T-helper 1 cell treated with Interleukin-12 subunit alpha and Interleukin-12 subunit beta and Interleukin-4 antibody, amounts not matched to agents 30 ng/mL and 1 ng/mL, for 36 hours (primary cell): ENCODE data around the gene RNF166. TPM values are rescaled to one million over a fixed set of nuclear protein-coding genes. Genes with fewer than 3 reads are reported as not detected.

ENCODE experiments used
- intact Hi-C: fragments of 100-400 bp; cut with micrococcal nuclease; formaldehyde crosslinking; loops from one replicate; pipeline ENCODE4 v1.15.1; 2024
- total RNA-seq: library from RNA; stranded (reverse); gene quantifications from 2 replicates; pipeline ENCODE4 v1.2.3, GENCODE V29; 2022

RNF166 gene
- total RNA-seq, 1 donor from 2014 or later, result 132 TPM

DNA sequence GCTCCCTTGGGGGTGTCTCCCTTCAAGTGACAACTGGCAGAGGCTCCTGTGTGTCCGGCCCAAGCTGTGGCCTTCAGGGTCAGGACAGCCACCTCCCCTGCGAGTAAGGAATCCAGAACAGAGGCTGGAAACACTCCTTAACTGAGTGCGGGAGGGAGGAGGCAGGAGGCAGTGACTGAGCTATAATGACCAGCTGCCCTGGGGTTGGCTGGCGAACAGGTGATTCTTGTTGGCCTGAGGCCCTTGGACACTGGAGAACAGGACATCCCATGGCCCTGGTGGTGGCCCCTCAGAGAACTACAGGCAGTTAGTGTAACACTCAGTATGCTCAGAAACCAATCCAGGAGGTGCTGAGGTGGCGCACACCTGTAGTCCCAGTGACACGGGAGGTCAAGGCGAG is 10.5 kb downstream of the RNF166 start:
- intact Hi-C loops, result no loop called here

DNA sequence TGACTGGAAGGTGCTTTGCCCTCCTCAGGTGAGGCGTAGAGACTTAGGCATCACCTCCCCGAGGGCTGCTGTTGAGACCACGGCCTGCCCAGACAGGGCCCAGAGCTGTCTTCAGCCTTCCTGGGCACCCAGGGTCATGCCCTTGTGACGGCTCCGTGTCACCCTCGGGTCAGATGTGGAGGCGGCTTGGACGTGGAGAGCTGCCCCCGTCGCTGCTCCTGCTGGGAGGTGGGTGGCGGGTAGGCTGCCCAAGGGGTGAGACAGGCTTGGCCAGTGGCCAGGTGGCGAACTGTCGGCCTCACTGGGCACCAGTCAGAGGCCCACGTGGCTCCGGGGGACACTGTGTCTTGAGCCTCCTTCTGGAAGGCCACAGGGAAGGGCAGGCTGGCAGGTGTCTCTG is 11.0 kb downstream of the RNF166 start:
- intact Hi-C loops, result no loop called here

DNA sequence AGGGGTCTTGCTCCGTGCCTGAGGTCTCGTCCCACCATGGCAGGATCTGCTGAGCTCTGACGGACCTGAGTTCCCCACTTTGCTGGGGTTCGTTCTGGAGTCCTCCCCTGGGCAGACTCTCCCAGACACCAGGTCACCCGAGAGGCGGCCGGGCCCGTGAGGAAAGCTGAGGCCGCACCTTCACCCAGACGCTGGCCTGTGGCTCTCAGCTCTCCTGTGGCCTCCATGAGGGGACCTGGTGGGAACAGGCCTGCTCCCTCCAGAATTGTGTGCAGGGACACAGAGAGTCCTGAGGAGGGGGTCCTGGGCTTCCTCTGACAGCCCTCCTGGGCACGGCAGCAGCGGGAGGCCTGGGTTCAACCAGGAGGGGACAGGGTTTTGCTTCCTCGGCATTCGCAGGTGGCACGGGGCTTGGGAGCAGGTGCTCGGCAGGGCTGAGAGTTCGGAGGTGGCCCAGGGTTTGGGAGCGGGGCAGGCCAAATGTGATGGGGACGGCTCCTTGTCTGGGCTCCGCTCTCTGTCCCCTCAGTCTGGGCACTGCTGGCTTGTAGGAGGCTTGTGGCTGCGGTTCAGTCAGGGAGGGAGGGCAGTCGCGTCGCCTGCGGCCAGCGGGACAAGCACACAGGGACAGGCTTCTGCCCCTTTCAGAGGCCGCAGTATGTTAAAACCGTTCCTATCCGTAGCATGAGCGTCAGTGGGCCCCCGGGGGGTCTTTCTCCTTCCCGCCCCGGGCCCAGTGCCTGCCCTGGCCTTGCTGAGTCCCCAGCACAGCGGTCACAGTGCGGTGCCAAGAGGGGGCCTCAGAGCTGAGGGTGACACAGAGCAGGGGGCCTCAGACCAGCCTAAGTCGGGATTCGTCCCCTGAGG is 11.8 kb downstream of the RNF166 start:
- intact Hi-C loops, result no loop called here

DNA sequence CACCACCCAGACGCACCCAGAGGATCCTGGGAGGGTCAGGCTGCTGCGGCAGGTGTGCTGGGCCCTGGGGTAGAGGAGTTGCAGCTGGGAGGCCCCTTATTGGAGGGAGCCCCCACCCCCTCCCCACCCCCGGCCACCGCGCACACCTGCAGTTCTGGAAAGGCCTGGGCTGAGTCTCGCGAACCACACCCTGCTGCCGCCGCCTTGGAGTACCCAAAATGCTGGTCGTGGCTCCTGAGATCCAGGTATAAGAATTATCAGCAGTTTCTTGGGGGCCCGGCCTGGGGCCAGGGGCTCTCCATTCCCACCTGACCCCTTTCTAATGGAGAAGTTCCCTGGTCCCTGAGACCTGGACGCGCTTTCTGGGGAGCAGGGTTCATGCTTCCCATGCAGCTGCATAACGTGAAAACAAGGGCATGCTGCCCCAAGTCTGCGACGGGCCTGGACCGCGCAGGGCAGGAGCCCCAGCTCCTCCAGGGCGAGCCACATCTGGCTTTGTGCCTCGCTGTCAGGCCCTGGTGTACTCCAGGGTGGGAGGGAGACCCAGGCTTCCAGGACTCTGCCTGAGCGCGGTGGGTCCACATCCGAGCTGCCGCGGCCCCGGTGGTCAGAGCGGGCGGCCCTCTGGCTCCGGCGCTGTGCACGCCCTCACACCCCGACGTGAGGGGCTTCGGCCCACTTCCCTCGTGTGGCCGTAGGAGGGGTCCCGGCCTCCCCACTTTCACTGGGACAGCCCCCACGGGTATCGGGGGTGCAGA is 12.6 kb downstream of the RNF166 start:
- intact Hi-C loops, result no loop called here

DNA sequence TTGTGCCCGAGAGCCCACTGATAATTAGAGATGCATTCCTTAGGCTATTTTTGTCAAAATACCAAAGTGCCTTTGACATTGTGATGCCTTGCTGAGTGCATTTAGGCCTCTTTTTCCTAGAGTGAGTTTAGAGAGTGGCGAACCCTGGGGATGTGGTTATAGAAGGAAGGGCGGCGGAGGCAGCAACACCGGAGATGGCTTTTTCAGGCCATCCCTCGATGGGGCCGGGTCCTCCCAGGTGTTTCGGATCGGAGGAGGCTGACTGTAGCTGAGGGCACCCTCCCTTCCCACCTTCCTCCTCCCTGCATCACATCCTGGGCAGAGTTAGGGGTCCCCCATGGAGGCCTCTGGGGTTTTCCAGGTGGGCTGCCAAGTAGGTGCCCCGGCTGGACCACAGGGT is 13.3 kb downstream of the RNF166 start:
- intact Hi-C loops, result no loop called here

DNA sequence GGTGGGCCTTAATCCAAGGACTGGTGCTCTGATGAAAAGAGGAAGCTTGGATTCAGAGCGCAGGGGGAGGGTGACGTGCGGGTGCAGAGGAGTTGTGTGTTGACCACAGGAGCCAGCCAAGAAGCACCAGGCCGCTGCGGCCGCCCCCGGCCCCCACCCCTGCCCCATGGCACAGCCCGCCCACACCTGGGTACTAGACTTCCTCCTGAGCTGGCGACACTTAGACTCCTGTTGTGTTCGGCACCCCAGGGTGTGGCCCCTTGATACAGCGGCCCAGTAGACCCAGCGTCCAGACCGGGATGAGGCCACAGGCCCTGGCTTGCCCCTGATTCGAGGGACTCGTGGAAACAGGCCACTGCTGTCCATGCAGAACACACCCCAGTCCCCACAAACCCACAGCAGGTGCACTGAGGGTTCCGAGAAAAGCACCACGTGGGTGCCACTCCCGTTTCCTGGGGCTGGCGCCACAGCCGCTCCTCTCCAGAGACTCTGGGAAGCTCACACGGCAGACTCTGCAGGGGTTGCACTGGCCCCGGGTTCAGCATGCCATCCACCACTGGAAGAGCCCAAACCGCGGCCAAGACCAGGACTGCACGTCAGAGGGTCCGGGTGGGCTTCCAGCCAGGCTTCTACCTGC is 14.2 kb downstream of the RNF166 start:
- intact Hi-C loops, result no loop called here

DNA sequence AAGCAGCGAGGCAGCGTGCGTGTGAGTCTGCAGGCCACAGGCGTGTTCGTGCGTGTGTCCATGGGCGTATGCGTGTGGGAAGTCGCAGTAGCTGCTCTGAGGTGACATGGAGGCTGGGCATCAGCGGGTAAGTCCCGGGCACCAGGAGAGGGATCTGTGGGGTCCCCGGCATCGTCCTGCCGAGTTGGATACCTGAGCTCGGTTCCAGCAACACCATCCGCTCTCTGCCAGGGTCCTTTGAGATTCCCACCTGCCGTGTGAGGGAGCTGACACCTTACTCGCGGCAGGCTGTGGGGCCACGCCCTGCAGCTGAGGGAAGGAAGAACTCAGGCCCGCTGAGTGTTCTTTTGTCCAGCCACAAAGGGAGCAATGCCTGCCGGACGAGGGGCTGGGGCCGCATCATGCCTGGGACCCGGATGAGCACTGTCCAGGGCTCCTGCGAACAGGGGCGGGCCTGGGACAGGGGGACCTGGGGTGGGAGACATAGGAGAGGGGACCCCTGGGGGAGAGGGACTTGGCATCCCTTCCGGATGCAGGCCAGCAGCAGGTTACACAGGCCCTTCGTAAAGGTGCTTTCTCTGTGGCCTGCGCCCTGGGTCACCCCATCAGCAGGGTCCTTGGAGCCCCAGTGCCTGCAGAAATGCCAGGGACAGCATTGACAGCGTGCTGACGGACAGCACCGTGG is 14.9 kb downstream of the RNF166 start:
- intact Hi-C loops, result no loop called here

DNA sequence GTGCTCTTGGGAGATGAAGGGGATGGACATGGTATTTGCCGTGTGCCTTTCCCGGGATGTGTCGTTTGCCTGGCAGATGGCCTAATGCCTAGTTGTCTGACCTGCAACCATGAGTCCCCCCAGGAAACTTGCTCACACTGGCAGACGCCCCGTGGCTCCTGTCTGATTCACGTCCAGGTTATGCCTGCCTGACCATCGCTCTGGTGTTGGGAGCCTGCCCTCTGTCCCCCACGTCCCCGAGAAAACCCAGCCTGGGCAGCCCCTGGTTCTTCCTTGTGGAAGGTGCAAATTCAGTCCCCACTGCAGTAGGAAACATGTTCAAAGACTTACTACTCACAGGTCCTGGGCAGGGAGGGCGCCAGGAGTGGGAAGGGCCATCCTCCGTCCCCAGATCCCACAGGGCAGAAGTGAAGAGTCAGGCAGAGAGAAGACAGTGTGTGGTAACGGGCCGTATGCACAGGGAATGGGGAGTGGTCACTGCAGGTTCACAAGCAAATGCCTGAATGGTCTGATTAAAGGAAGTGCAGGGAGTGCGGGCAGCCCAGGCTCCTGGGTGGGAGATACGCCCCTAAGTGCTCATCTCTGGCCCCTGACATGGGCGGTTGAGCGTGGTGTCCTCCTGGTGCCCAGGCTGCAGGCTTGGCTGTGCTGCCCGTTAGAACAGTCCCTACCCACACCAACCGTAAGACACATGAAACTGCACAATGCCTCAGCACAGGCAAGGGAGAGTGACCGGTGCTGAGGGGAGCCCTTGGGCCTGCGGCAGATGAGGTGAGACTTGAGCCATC is 15.7 kb downstream of the RNF166 start:
- intact Hi-C loops, result no loop called here

DNA sequence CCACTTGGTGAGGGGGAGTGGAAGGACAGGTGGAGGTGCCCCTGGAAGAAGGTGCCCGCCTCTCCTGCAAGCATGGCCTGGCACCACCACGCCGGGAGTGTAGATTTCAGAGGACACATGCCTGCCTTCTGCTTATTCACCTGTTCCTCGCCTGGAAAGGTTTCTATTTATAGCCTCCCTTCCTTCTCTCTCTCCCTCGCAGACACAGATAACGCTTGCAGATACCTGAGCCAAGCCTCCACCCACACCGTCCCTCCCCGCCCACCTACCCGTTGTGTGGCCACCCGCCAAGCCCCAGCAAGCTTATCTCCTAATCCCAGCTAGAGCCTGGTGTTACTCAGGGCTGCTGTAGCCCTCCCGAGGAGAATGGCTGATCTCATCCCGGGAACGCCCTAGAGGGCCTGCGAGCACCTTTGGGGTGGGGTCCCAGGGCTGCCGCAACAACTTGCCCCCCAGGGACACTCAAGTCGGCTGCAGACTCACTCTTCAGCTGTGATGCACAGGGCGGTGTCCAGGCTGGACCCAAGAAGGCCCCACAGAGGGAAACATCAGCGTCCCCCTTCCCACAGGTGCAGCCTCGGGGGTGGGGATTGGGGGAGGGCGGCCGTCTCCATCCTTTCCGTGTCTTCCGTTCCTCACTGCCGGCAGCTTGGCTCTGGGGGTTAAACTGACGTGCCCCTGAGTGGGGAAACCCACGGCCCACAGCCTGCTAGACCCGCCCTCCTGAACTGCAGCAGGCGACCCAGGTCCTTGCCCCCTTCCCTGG is 18.0 kb downstream of the RNF166 start:
- intact Hi-C loops, result no loop called here

DNA sequence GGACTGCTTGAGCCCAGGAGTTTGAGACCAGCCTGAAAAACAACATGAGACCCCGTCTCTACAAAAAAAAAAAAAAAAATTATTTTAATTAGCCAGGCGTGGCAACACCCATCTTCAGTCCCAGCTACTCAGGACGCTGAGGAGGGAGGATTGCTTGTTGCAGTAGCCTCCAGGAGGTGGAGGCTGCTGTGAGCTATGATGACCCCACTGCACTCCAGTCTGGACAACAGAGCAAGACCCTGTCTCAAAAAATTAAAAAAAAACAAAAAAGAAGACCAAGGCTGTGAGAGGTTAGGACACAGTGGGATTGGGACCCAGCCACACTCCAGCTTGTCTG is 18.6 kb downstream of the RNF166 start:
- intact Hi-C loops, result no loop called here

DNA sequence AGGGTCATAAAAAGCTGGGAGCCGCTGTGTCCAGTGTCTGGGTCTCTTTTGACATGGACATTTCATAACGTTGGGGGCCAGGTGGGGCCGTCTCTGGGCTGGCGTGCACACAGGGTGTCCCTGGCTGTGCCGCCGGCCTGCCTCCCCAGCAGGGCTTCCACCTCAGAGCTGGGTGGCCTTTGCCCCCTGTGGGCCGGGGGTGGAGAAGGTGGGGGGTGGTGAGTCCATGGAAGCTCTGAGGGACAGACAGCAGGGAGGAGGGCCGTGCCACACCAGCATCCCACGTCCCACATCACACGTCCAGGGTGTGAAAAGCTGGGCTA is 19.0 kb downstream of the RNF166 start:
- intact Hi-C loops, result no loop called here

DNA sequence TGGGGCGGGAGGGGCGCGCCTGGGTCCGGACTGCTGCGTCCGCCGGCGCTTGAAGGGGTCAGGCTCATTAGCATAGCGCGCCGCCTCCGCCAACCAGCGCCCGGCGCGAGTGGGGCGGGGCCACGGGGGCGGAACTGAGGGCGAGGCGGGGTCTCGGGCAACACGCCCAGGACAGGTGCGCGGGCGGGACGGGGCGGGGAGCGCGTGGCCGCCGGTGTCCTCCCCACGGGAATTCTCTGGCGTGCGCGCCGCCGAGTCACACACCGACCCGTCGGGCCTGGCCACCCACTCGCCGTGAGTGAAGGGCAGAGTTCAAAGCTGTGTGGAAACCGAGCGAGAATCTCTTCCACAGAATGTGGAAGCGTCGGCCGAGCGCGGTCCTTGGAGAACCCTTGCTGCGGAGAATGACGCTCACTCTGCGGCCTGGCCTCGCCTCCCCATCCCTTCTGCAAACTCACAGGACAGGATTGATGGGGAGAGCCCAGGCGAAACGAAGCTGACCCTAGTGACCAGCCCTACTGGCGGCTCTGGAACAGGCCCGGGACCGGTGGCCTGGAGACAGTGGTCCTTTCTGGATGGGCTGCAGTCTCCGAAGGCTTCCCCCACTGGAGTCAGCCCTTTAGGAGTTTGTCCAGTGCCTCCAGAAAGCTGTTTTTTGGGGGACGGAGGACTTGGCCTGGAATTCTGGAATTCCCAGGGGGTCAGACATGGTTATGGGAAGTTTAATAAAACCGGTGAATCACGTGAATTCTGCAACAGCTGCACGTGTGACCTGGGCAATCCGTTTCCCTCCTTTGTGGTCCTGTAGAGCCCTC is 19.6 kb downstream of the RNF166 start, which contains the start of gene SNAI3:
TSS of gene SNAI3 (minus strand) at position 69 of the 815 bp plus-strand sequence. CDS start 101 bp downstream, outside the sequence.
- intact Hi-C loops, result loop anchor here (1.0 kb wide), 5 partner anchors 15 to 116 kb away; partner anchors contain the start of genes CTU2, CYBA, MVD and RNF166

DNA sequence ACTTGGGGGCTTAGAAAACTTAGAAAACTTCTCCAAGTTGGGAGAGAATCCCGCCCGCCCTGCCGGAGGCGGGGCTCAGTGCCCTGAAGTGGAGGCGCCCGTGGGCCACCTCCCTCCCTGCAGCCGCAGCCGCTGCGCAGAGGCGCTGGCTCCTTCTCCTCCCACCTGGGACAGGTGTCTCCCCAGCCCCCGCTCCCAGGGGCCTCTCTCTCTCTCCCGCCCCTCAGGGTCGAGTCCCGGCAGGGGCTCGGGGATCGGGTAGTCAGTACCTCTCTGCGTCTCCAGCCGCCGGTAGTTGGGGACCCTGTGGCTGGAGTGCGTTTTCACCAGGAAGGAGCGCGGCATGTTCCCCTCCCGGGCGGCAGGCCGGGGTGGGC is 20.2 kb downstream of the RNF166 start:
- intact Hi-C loops, result loop anchor here (1.0 kb wide), 5 partner anchors 15 to 116 kb away; partner anchors contain the start of genes CTU2, CYBA, MVD and RNF166

DNA sequence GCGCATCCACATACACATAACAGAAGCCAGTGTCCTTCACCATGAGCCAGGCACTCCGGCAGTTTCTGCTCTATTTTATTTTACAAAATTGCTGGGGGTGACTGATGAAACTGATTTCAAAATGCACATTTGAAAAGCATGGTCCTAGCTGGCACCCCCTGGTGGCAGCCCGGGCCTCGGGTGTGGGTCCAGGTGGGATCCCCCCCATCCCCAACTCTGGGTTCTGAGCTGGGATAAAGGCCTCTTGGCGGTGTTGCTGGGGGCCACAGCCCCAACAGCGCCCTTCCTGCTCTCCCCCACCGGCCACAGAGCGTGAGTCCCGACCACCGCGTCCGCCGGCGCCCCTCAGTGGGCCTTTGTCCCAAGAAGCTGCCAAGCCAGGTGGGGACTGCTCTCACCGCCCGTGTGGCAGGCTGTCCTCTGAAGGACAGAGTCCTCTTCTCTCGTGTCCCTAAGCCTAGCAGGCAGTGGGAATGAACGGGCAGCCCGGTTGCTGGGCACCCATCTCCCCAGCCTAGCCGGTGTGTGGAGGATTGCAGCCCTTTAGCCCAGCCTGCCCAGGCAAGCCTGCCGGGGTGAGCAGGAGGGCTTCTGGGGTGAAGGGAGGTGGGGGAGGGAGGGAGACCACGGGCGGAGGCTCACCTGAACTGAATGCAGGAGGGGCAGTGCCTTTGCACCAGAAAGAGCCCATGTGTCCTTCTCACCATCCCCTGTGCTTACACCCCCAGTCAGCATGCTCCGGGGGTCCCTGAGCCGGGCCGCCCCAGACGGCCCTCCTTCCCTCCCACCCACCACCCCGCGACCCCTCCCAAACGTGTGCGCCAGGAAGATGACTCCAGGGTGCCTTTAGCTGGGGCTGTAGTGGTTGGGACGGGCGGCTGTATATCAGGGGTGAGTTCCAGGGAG is 20.8 kb downstream of the RNF166 start:
- intact Hi-C loops, result loop anchor here (1.0 kb wide), 5 partner anchors 16 to 115 kb away; partner anchors contain the start of genes CTU2, CYBA, MVD and RNF166

DNA sequence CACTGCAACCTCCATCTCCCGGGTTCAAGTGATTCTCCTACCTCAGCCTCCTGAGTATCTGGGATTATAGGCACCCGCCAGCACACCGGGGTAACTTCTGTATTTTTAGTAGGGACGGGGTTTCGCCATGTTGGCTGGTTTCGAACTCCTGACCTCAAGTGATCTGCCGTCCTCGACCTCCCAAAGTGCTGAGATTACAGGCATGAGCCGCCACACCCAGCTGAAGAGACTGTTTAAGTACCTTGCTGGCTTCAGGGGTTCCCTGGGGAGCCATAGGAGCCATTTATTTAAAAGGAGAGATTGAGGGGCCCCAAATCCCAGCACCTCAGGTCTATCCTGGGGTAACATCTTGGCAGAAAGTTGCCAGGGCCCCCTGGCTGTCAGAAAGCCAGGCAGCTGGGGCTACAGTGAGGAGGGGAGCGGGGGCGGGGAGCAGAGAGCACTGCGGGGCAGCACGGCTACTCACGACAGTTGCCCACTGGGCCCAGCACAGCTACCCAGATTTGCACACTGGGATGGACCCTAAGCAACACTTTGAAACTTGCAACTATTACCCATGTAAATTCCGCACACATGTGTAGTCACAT is 21.5 kb downstream of the RNF166 start:
- intact Hi-C loops, result no loop called here

DNA sequence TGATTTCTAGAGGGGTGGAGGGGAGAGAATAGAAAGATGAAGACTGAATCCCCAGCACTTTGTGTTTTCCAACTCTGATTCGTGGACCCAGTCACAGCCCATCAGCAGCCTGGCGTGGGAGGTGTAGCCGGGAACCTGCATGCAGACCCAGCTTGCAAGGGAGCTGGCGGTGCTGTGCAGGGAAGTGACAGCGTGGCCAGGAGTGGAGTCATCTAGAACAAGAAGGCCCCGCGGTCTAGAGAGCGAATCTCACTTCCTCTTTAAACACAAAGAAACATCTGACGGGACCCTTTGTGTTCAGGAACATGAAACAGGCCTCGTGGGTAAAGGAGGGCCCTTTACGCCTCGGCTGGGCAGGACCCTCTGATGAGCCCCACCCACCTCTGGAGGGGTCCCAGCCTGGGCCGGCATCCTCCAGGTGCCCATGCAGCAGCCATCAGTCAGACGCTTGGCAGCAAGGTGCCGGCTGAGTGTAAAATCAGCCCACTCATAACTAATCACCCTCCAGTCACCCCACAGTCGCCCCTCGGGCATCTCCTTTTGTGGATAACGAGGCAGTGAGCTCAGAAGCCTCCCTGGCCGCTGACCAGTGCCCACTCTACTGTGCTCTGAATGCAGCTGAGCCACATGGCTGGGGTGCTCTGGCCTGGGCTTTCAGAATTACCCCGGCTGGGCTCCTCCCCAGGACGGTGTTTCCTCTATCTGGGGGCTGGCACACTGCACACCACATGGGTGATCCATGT is 24.3 kb downstream of the RNF166 start:
- intact Hi-C loops, result loop anchor here (1.0 kb wide), 2 partner anchors 31 to 99 kb away; partner anchors contain the start of gene CYBA
